T-helper 2 cell treated with Interferon-gamma antibody and Interleukin-4, amounts not matched to agents 100 ng/mL and 5 ng/mL, for 36 hours (primary cell): ENCODE results near the gene LRP1B. TPM values are rescaled to one million over a fixed set of nuclear protein-coding genes. Genes with fewer than 3 reads are reported as not detected.
"Not testable (repeated sequence)": the region's sequence is repeated elsewhere in the genome, so short reads cannot be mapped to it uniquely, and the experiment has no call there.

Source experiments
- intact Hi-C: fragments of 100-400 bp; cut with micrococcal nuclease; formaldehyde crosslinking; loops from one replicate; pipeline ENCODE4 v1.15.1; 2023
- total RNA-seq: library from RNA; stranded (reverse); gene quantifications from 2 replicates; pipeline ENCODE4 v1.2.3, GENCODE V29; 2022

LRP1B gene
- total RNA-seq, 1 donor from 2014 or later, result not detected

GRCh38 chr2:140650825-140651224, 1480.0 kb downstream of the LRP1B start:
- intact Hi-C loops, result no loop called here

GRCh38 chr2:140650134-140650533, 1480.7 kb downstream of the LRP1B start:
- intact Hi-C loops, result not testable (repeated sequence)

- intact Hi-C loops, result no loop called here
Observed at GRCh38 chr2:140648393-140648792, 1482.4 kb downstream of the LRP1B start.

GRCh38 chr2:140643761-140644187, 1487.0 kb downstream of the LRP1B start:
- intact Hi-C loops, result no loop called here

- intact Hi-C loops, result no loop called here
Observed at GRCh38 chr2:140641163-140641562, 1489.7 kb downstream of the LRP1B start.

GRCh38 chr2:140639628-140640027, 1491.2 kb downstream of the LRP1B start:
- intact Hi-C loops, result no loop called here

GRCh38 chr2:140630557-140630956, 1500.3 kb downstream of the LRP1B start:
- intact Hi-C loops, result no loop called here

GRCh38 chr2:140627885-140628284, 1502.9 kb downstream of the LRP1B start:
- intact Hi-C loops, result no loop called here

- intact Hi-C loops, result no loop called here
Observed at GRCh38 chr2:140627136-140627535, 1503.7 kb downstream of the LRP1B start.

GRCh38 chr2:140624200-140624599, 1506.6 kb downstream of the LRP1B start:
- intact Hi-C loops, result no loop called here

GRCh38 chr2:140621583-140622362, 1509.0 kb downstream of the LRP1B start:
- intact Hi-C loops, result no loop called here

GRCh38 chr2:140604788-140605187, 1526.0 kb downstream of the LRP1B start:
- intact Hi-C loops, result no loop called here

- intact Hi-C loops, result no loop called here
Observed at GRCh38 chr2:140604096-140604495, 1526.7 kb downstream of the LRP1B start.

GRCh38 chr2:140603416-140603815, 1527.4 kb downstream of the LRP1B start:
- intact Hi-C loops, result no loop called here

- intact Hi-C loops, result no loop called here
Observed at GRCh38 chr2:140601801-140602200, 1529.0 kb downstream of the LRP1B start.

- intact Hi-C loops, result no loop called here
Observed at GRCh38 chr2:140601342-140601741, 1529.5 kb downstream of the LRP1B start.

GRCh38 chr2:140600116-140600515, 1530.7 kb downstream of the LRP1B start:
- intact Hi-C loops, result no loop called here

- intact Hi-C loops, result no loop called here
Observed at GRCh38 chr2:140597836-140598235, 1533.0 kb downstream of the LRP1B start.

- intact Hi-C loops, result no loop called here
Observed at GRCh38 chr2:140597205-140597604, 1533.6 kb downstream of the LRP1B start.

- intact Hi-C loops, result no loop called here
Observed at GRCh38 chr2:140596447-140596846, 1534.4 kb downstream of the LRP1B start.

GRCh38 chr2:140595107-140595506, 1535.7 kb downstream of the LRP1B start:
- intact Hi-C loops, result no loop called here

GRCh38 chr2:140593132-140593531, 1537.7 kb downstream of the LRP1B start:
- intact Hi-C loops, result no loop called here

- intact Hi-C loops, result no loop called here
Observed at GRCh38 chr2:140589696-140590095, 1541.1 kb downstream of the LRP1B start.
